ENCODE data around the gene GRID2.

DNA sequence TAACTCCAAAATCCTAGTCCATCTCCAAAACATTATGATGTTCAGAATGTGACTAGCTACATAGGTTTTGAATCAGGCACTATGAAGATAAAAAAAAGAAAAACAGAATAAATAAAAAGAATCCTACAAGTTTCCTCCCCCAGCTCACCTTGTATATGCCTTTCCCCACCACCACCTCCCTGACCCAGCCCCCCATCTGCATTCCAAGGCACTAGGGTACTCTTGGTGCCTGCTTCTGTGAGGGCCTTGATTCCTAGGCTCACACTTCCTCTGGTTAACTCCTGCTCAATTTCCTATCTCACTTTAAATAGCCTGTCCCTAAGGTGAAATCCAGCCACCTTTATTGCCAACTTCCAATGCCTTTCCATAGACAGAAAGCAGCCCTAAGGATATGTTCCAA, 1346.1 kb downstream of the GRID2 start:
- TF ChIP-seq, protein P1, sequence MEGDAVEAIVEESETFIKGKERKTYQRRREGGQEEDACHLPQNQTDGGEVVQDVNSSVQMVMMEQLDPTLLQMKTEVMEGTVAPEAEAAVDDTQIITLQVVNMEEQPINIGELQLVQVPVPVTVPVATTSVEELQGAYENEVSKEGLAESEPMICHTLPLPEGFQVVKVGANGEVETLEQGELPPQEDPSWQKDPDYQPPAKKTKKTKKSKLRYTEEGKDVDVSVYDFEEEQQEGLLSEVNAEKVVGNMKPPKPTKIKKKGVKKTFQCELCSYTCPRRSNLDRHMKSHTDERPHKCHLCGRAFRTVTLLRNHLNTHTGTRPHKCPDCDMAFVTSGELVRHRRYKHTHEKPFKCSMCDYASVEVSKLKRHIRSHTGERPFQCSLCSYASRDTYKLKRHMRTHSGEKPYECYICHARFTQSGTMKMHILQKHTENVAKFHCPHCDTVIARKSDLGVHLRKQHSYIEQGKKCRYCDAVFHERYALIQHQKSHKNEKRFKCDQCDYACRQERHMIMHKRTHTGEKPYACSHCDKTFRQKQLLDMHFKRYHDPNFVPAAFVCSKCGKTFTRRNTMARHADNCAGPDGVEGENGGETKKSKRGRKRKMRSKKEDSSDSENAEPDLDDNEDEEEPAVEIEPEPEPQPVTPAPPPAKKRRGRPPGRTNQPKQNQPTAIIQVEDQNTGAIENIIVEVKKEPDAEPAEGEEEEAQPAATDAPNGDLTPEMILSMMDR (conservative IDR thresholded peaks at IDR 0.05 in 1 of 2, IDR thresholded peaks at IDR 0.05 in 1 of 2; ENCODE audit: low read depth in 1 of 2, low read length in 2 of 2): no peak
- TF ChIP-seq EZH2 (IDR thresholded peaks at IDR 0.05; ENCODE audit: low read length, missing control alignments): no peak

All from fibroblast of lung (primary cell).